HUES6 (cell line): ENCODE results near the gene SIN3B.
"Not testable (repeated sequence)": the region's sequence is repeated elsewhere in the genome, so short reads cannot be mapped to it uniquely, and the experiment has no call there.

Source experiments
- H3K27ac ChIP-seq: 2 replicates; pipeline ENCODE4 v1.7.0; 2013; ENCODE audit warnings: low read depth, mild to moderate bottlenecking, low read length, inconsistent platforms
- H3K27me3 ChIP-seq: 2 replicates; pipeline ENCODE4 v1.6.1; 2013; ENCODE audit warnings: low read length; ENCODE audit not compliant: control insufficient read depth, insufficient read depth
- H3K36me3 ChIP-seq: 2 replicates; pipeline ENCODE4 v1.6.1; 2013; ENCODE audit warnings: low read length; ENCODE audit not compliant: control insufficient read depth, insufficient read depth
- H3K4me1 ChIP-seq: 2 replicates; pipeline ENCODE4 v1.6.1; 2013; ENCODE audit warnings: low read length; ENCODE audit not compliant: control insufficient read depth, insufficient read depth
- H3K4me3 ChIP-seq: 2 replicates; pipeline ENCODE4 v1.5.1; 2013; ENCODE audit warnings: low read depth, low read length
- H3K9ac ChIP-seq: one replicate; pipeline ENCODE4 v1.6.1; 2013; ENCODE audit warnings: mild to moderate bottlenecking, low read length
- H3K9me3 ChIP-seq: 2 replicates; pipeline ENCODE4 v1.6.1; 2013; ENCODE audit warnings: low read depth, low read length; ENCODE audit not compliant: control insufficient read depth, insufficient read depth

The SIN3B gene

DNA sequence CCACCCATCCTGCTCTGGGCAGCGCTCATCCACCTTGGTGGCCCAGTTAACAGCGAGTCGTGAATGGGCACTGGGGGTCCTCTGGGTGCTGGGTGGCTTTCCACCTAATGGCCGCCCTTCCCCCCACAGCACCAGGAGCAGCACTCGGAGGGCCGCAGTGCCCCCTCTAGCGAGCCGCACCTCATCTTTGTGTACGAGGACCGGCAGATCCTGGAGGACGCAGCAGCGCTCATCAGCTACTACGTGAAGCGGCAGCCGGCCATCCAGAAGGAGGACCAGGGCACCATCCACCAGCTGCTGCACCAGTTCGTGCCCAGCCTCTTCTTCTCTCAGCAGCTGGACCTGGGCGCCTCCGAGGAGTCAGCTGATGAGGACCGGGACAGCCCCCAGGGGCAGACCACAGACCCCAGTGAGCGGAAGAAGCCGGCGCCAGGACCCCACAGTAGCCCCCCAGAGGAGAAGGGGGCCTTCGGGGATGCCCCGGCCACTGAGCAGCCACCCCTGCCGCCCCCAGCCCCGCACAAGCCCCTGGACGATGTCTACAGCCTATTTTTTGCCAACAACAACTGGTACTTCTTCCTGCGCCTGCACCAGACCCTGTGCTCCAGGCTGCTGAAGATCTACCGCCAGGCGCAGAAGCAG lies 40.3 kb downstream of the SIN3B start:
- no peak overlapping the region for H3K9ac ChIP-seq
- no peaks in the 10 kb centered on the region for H3K9me3 ChIP-seq
- peaks cover 89% of the 10 kb centered on the region for H3K36me3 ChIP-seq
- no peaks in the 10 kb centered on the region for H3K4me1 ChIP-seq
- H3K27ac ChIP-seq, result no peak overlapping the region
- H3K4me3 ChIP-seq, result no peak overlapping the region
- no peaks in the 10 kb centered on the region for H3K27me3 ChIP-seq

DNA sequence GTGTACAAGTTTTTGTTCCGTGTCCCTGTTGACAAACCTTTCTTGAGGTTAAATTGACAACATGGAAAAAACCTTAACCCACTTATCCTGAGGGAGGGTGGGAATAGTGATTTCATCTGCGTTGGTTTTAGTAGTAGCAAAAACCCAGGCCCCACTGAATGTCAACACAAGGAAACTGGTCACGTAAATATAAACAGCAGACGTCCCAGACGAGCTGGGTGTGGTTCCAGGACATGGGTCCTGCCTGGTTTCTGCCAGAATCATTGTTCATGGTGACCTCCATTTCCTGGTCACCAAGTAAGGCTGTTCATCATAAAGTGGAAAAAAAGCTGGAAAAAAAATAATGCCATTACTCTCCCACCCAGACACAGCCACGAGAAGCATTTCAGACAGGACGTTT lies 42.7 kb downstream of the SIN3B start:
- H3K27ac ChIP-seq, result no peak overlapping the region
- H3K27me3 ChIP-seq, result no peaks in the 10 kb centered on the region
- H3K9me3 ChIP-seq, result no peaks in the 10 kb centered on the region

DNA sequence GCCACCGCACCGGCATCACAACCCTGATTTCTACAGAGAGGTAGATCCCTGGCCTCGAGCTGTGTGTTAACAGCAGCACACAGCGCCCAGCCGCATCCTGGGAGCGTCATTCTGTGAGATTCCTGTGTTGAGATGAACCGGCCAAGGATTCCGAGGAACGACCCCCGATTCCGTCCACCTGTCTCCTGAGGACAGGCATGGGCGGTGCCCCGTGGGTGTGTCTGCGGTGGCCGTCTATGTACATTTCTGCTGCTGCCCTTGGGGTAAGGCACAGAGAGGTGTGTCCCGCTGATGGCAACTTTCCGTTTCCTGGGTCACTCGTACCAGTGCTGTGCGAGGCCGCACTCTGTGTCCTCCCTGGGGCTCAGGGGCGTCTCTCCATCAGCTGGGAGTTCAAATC lies 43.5 kb downstream of the SIN3B start:
- Histone ChIP-seq H3K4me1 (no peaks in the 10 kb centered on the region), H3K9me3 (no peaks in the 10 kb centered on the region), H3K4me3 (no peak overlapping the region), H3K27ac (no peak overlapping the region), H3K9ac (no peak overlapping the region), H3K27me3 (no peaks in the 10 kb centered on the region), H3K36me3 (peaks cover 79% of the 10 kb centered on the region)

More for the DNA sequence above, 42.7 kb downstream of the SIN3B start:
- H3K36me3 ChIP-seq, result peaks cover 79% of the 10 kb centered on the region
- H3K9ac ChIP-seq, result no peak overlapping the region
- H3K4me3 ChIP-seq, result no peak overlapping the region
- no peaks in the 10 kb centered on the region for H3K4me1 ChIP-seq

DNA sequence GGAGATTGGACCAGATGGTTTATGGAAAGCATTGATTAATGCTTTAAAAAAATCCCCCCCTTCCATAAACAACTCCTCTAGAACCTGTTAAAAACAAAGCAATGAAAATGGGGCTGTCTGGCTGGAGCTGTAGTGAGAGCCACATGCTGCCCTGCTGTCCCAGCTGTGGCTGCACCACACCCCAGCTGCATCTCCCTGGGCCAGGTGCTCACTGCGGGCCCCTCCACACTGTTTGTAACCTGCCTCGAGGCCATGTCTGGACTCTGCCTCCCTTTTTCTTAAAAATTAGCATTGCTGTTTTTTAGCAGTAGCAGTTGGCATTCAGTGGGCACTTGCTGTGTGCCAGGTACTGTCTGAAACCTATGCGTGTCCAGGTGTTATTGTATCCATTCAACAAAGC lies 44.4 kb downstream of the SIN3B start:
- Histone ChIP-seq H3K4me1 (no peaks in the 10 kb centered on the region), H3K27me3 (no peaks in the 10 kb centered on the region), H3K27ac (no peak overlapping the region), H3K9me3 (no peaks in the 10 kb centered on the region), H3K9ac (no peak overlapping the region), H3K4me3 (no peak overlapping the region), H3K36me3 (peaks cover 79% of the 10 kb centered on the region)

DNA sequence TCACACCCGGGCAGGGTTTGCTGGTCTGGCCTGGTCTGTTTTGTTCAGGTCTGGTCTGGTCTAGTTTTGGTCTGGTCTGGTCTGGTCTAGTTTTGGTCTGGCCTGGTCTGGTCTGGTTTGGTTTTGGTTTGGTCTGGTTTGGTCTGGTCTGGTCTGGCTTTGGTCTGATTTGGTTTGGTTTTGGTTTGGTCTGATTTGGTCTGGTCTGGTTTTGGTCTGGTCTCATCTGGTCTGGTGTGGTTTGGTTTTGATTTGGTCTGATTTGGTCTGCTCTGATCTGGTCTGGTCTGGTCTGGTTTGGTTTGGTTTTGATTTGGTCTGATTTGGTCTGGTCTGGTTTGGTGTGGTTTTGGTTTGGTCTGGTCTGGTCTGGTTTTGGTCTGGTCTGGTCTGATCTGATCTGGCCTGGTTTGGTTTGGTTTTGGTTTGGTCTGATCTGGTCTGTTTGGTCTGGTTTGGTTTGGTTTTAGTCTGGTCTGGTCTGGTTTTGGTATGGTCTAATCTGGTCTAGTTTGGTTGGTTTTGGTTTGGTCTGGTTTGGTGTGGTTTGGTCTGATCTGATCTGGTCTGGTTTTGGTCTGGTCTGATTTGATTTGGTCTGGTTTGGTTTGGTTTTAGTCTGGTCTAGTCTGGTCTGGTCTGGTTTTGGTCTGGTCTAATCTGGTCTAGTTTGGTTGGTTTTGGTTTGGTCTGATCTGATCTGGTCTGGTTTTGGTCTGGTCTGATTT lies 45.2 kb downstream of the SIN3B start:
- Histone ChIP-seq H3K36me3 (peaks cover 80% of the 10 kb centered on the region), H3K4me3 (no peak overlapping the region), H3K27ac (peak overlapping the region; percentile 36; the same call in 1 of the 2 replicates), H3K4me1 (no peaks in the 10 kb centered on the region), H3K27me3 (no peaks in the 10 kb centered on the region), H3K9me3 (no peaks in the 10 kb centered on the region), H3K9ac (no peak overlapping the region)

DNA sequence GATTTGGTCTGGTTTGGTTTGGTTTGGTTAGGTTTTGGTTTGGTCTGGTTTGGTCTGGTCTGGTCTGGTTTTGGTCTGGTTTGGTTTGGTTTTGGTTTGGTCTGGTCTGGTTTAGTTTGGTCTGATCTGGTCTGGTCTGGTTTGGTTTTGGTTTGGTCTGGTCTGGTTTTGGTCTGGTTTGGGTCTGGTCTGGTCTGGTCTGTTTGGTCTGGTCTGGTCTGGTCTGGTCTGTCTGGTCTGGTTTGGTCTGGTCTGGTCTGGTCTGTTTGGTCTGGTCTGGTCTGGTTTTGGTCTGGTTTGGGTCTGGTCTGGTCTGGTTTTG lies 45.7 kb downstream of the SIN3B start:
- not testable (repeated sequence) for H3K9ac ChIP-seq
- Histone ChIP-seq H3K27ac (0 out of 2 replicates have a peak overlapping the region, but pooled peaks have one; percentile 36), H3K36me3 (peaks cover 80% of the 10 kb centered on the region)

DNA sequence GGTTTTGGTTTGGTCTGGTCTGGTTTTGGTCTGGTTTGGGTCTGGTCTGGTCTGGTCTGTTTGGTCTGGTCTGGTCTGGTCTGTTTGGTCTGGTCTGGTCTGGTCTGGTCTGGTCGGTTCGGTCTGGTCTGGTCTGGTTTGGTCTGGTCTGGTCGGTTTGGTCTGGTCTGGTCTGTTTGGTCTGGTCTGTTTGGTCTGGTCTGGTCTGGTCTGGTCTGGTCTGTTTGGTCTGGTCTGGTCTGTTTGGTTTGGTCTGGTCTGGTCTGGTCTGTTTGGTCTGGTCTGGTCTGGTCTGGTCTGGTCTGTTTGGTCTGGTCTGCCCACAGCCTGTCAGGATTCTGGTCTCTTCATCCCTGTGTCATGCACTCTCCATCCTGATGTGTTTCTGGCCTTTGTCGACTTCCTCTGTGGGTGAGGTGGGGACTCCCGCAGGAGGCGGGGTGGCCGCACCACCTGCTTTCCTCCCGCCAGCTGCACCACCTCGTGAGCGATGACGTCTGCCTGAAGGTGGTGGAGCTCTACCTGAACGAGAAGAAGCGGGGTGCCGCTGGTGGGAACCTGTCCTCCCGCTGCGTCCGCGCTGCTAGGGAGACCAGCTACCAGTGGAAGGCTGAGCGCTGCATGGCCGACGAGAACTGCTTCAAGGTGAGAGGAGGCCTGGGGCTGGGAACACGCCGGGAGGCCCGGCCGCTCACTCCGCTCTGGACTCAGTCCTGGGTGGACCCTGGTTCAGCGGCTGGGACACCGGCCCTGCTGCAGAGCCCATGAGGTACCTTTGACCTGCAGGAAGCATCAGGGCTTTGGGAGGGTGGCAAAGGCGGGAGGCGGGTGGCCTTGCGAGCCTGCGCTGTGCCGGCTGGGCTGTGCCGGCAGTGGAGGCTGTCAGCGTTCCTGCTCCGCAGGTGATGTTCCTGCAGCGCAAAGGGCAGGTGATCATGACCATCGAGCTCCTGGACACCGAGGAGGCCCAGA lies 46.7 kb downstream of the SIN3B start:
- Histone ChIP-seq H3K9me3 (peaks cover 2% of the 10 kb centered on the region), H3K9ac (no peak overlapping the region), H3K27me3 (no peaks in the 10 kb centered on the region), H3K4me1 (no peaks in the 10 kb centered on the region), H3K4me3 (no peak overlapping the region), H3K36me3 (peaks cover 78% of the 10 kb centered on the region), H3K27ac (no peak overlapping the region)

More for the DNA sequence above, 45.7 kb downstream of the SIN3B start:
- H3K4me3 ChIP-seq, H3K27me3 ChIP-seq, H3K4me1 ChIP-seq, H3K9me3 ChIP-seq: not testable (repeated sequence)

DNA sequence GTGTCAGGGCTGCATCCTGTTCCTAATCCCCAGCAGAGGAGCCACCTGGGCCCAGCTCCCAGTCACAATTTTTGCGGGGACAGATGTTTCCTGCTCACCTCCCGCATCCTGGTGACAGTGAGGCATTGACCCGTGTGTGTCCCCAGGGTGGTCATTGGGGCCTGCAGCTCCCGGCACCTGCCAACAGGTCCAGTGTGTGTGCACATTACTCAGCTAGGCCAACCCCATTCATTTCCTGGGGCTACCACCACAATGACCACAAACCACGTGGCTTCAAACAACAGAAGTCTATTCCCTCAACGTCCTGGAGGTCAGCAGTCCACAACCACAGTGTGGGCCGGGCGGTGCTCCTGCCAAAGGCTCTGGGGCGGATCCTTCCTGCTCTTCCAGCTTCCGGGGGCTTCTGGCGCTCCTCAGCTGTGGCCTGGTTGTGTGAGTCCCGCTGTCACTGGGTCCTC lies 47.7 kb downstream of the SIN3B start:
- peaks cover 13% of the 10 kb centered on the region for H3K9me3 ChIP-seq
- H3K27ac ChIP-seq, result no peak overlapping the region
- H3K36me3 ChIP-seq, result peaks cover 67% of the 10 kb centered on the region
- H3K4me3 ChIP-seq, result no peak overlapping the region
- H3K27me3 ChIP-seq, result no peaks in the 10 kb centered on the region
- no peak overlapping the region for H3K9ac ChIP-seq
- H3K4me1 ChIP-seq, result no peaks in the 10 kb centered on the region

DNA sequence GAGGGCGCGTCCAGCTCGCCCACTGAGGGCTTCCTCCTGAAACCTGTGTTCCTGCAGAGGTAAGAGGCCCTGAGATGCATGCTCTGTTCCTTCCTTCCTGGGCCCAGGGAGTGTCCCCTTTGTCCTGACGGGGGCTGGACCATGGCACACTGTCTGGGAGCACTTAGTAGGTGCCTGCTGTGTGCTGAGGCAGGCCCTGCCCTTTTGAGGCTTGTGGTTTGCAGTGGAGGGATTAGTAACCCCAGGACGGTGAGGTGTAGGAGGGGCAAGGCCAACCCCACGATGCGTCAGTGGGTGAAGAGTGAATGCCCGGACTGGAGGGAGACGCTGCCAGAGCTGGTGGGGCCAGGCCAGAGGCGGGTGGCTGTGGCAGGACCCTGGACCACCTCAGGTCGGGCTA lies 48.4 kb downstream of the SIN3B start:
- Histone ChIP-seq H3K36me3 (peaks cover 63% of the 10 kb centered on the region), H3K9ac (no peak overlapping the region), H3K27me3 (no peaks in the 10 kb centered on the region), H3K4me1 (no peaks in the 10 kb centered on the region), H3K4me3 (no peak overlapping the region), H3K27ac (no peak overlapping the region), H3K9me3 (peaks cover 19% of the 10 kb centered on the region)

DNA sequence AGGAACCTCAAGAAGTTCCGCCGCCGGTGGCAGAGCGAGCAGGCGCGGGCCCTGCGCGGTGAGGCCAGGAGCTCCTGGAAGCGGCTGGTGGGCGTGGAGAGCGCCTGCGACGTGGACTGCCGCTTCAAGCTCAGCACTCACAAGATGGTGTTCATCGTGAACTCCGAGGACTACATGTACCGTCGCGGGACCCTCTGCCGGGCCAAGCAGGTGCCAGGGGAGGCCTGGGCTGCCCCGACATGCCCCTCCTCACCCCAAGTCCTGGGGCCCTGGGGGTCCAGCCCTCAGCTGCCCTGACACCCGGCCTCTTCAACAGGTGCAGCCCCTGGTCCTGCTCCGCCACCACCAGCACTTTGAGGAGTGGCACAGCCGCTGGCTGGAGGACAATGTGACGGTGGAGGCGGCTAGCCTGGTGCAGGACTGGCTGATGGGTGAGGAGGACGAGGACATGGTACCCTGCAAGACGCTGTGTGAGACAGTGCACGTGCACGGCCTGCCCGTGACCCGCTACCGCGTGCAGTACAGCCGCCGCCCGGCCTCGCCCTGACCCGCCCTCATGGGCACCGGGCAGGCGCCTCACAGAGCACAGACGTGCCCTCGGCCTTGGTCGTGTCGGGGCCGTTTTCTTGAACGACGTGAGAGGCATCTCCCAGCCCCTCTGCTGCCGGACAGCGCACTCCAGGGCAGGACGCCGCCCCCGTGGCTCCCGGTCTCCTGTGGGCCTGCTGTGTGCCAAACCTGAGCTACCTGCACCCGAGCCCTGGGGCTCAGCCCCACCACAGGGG lies 49.2 kb downstream of the SIN3B start:
- H3K4me3 ChIP-seq, result no peak overlapping the region
- no peak overlapping the region for H3K9ac ChIP-seq
- H3K27me3 ChIP-seq, result no peaks in the 10 kb centered on the region
- H3K9me3 ChIP-seq, result peaks cover 27% of the 10 kb centered on the region
- no peaks in the 10 kb centered on the region for H3K4me1 ChIP-seq
- H3K36me3 ChIP-seq, result peaks cover 56% of the 10 kb centered on the region
- no peak overlapping the region for H3K27ac ChIP-seq
